ENCODE measurements around the gene SYNJ1. TPM values are rescaled to one million over a fixed set of nuclear protein-coding genes. Genes with fewer than 3 reads are reported as not detected.

SYNJ1 gene
- total and polyA plus RNA-seq, 4 donors = 8.0 to 27.4 (median 13.8) TPM

Other genes starting within 250 kb of the SYNJ1 start
- 1 to 10 TPM; 1.4 to 1.5 TPM for gene TCP10L, start 142.5 kb downstream of the SYNJ1 start, total RNA-seq
- 1 to 10 TPM in 1 of 2 donors, not detected in 1; 2.3 TPM for gene TCP10L, start 142.5 kb downstream of the SYNJ1 start, polyA plus RNA-seq
- 10 to 100 TPM; 20.4 to 26.9 TPM for gene CFAP298, start 115.6 kb downstream of the SYNJ1 start, total RNA-seq
- 10 to 100 TPM; 23.2 to 31.4 TPM for gene CFAP298, start 115.6 kb downstream of the SYNJ1 start, polyA plus RNA-seq
- 10 to 100 TPM; 31.7 to 47.0 TPM for gene PAXBP1, start 43.7 kb upstream of the SYNJ1 start, total RNA-seq
- gene PAXBP1, start 43.7 kb upstream of the SYNJ1 start, polyA plus RNA-seq = 10 to 100 TPM in 1 of 2 donors, 1 to 10 TPM in 1; 5.1 to 18.4 TPM